Keratinocyte (primary cell): ENCODE data around the gene CDC42SE2. TPM values are rescaled to one million over a fixed set of nuclear protein-coding genes. Genes with fewer than 3 reads are reported as not detected.

Experiments
- DNase-seq: peaks from one replicate; pipeline ENCODE4 v3.0.0-alpha.2; 2011; ENCODE audit warnings: low read depth, missing footprints, low spot score
- FAIRE-seq: peaks from 2 replicates; lab custom pipeline; 2011; peaks lifted over from hg19 to GRCh38; lab: Jason Lieb, UNC
- H2AFZ ChIP-seq: 2 replicates; pipeline ENCODE4 v1.6.0; 2012; ENCODE audit warnings: low read length, control low read depth, inconsistent platforms; ENCODE audit not compliant: control insufficient read depth
- H3K27ac ChIP-seq: 2 replicates; pipeline ENCODE4 v1.5.1; 2011; ENCODE audit warnings: low read length; ENCODE audit not compliant: control insufficient read depth, insufficient read depth
- H3K27me3 ChIP-seq: 3 replicates; pipeline ENCODE4 v1.6.0; 2011; ENCODE audit warnings: low read length; ENCODE audit not compliant: control insufficient read depth, insufficient read depth; ENCODE audit errors: extremely low read depth
- H3K36me3 ChIP-seq, 2 experiments: 2 replicates in 1 of 2; 3 replicates in 1 of 2; pipeline ENCODE4 v1.5.1; 2011; ENCODE audit warnings: low read length in 2 of 2, mild to moderate bottlenecking in 1 of 2; ENCODE audit not compliant: control insufficient read depth in 2 of 2, insufficient read depth in 2 of 2; ENCODE audit errors: extremely low read depth in 1 of 2
- H3K4me1 ChIP-seq: 3 replicates; pipeline ENCODE4 v1.5.1; 2011; ENCODE audit warnings: low read length; ENCODE audit not compliant: control insufficient read depth, insufficient read depth; ENCODE audit errors: extremely low read depth
- H3K4me2 ChIP-seq: 3 replicates; pipeline ENCODE4 v1.6.0; 2011; ENCODE audit warnings: low read depth, low read length; ENCODE audit not compliant: control insufficient read depth, insufficient read depth; ENCODE audit errors: extremely low read depth
- H3K4me3 ChIP-seq, 3 experiments: fragments of 200-600 bp in 1 of 3; sonication (generic) in 1 of 3; 2 replicates in 2 of 3; 3 replicates in 1 of 3; pipeline ENCODE4 v1.5.1; 2011 to 2016; ENCODE audit warnings: low read length in 3 of 3, mild to moderate bottlenecking in 3 of 3, control low read depth in 2 of 3, inconsistent platforms in 1 of 3, low read depth in 1 of 3, mixed read lengths in 1 of 3, mixed run types in 1 of 3, moderate library complexity in 1 of 3; ENCODE audit not compliant: control insufficient read depth in 2 of 3, insufficient read depth in 2 of 3; ENCODE audit errors: extremely low read depth in 1 of 3
- H3K79me2 ChIP-seq: 2 replicates; pipeline ENCODE4 v1.6.0; 2012; ENCODE audit warnings: low read length; ENCODE audit not compliant: control insufficient read depth, insufficient read depth
- H3K9ac ChIP-seq: 3 replicates; pipeline ENCODE4 v1.6.0; 2011; ENCODE audit warnings: low read length; ENCODE audit not compliant: control insufficient read depth, insufficient read depth; ENCODE audit errors: extremely low read depth
- H3K9me1 ChIP-seq: 3 replicates; pipeline ENCODE4 v1.6.0; 2011; ENCODE audit warnings: low read length; ENCODE audit not compliant: control insufficient read depth, insufficient read depth; ENCODE audit errors: extremely low read depth
- H3K9me3 ChIP-seq: 2 replicates; pipeline ENCODE4 v1.5.1; 2012; ENCODE audit warnings: low read depth, low read length; ENCODE audit not compliant: control insufficient read depth
- H4K20me1 ChIP-seq: 3 replicates; pipeline ENCODE4 v1.6.0; 2011; ENCODE audit warnings: low read length; ENCODE audit not compliant: control insufficient read depth, insufficient read depth; ENCODE audit errors: extremely low read depth
- EZH2 ChIP-seq: IDR thresholded peaks from one replicate; pipeline ENCODE4 v1.6.1; 2012; ENCODE audit warnings: inconsistent platforms, mild to moderate bottlenecking, low read length, moderate library complexity
- dilution Hi-C: fragments of 300-500 bp; cut with MboI; formaldehyde crosslinking; loops from one replicate; pipeline ENCODE4 v1.7.0; 2020; ENCODE audit warnings: low sequenced_read_pairs; ENCODE audit not compliant: extremely low pct_ligation_motif_present
- polyA plus RNA-seq, 5 experiments: library from polyadenylated mRNA; depleted of rRNA in 3 of 5; stranded (reverse) in 3 of 5; stranded (forward) in 1 of 5; unstranded in 1 of 5; fragments of >200 nt; gene quantifications; 1 replicate in 1 of 5; 2 replicates in 3 of 5; 3 replicates in 1 of 5; pipeline versions ENCODE4 v1.2.1 to v1.2.3, GENCODE V29; 2011 to 2012; ENCODE audit warnings: missing spikeins in 2 of 5, low read depth in 1 of 5, low replicate concordance in 1 of 5
- TF ChIP-seq, protein P1 (sequence below), 3 experiments: IDR thresholded peaks in 1 of 3; conservative IDR thresholded peaks in 1 of 3; optimal IDR thresholded peaks in 1 of 3; 2 replicates in 2 of 3; 3 replicates in 1 of 3; pipeline versions ENCODE3 to v1.5.1; 2011; ENCODE audit warnings: low read length in 3 of 3, mild to moderate bottlenecking in 3 of 3, moderate library complexity in 2 of 3, control low read depth in 1 of 3, inconsistent platforms in 1 of 3; ENCODE audit not compliant: insufficient read depth in 2 of 3; ENCODE audit errors: extremely low read depth in 1 of 3

Gene CDC42SE2
- polyA plus RNA-seq, 1 donor (not counting 4 experiments of a cell fraction or from before 2014, with no cell fraction given): 32.5 TPM

- Histone ChIP-seq H3K27me3 (no peaks in the 10 kb centered on the region), H3K4me3 (no peak overlapping the region), H4K20me1 (no peaks in the 10 kb centered on the region), H3K27ac (no peak overlapping the region), H3K4me2 (no peak overlapping the region), H2AFZ (no peak overlapping the region), H3K79me2 (peaks cover 24% of the 10 kb centered on the region), H3K4me1 (no peaks in the 10 kb centered on the region), H3K9me3 (no peaks in the 10 kb centered on the region), H3K36me3 (no peaks in the 10 kb centered on the region), H3K9me1 (peaks cover 3% of the 10 kb centered on the region), H3K9ac (no peak overlapping the region)
- FAIRE-seq (no peak), DNase-seq (no peak)
- TF ChIP-seq EZH2: no peak
- TF ChIP-seq, protein P1, sequence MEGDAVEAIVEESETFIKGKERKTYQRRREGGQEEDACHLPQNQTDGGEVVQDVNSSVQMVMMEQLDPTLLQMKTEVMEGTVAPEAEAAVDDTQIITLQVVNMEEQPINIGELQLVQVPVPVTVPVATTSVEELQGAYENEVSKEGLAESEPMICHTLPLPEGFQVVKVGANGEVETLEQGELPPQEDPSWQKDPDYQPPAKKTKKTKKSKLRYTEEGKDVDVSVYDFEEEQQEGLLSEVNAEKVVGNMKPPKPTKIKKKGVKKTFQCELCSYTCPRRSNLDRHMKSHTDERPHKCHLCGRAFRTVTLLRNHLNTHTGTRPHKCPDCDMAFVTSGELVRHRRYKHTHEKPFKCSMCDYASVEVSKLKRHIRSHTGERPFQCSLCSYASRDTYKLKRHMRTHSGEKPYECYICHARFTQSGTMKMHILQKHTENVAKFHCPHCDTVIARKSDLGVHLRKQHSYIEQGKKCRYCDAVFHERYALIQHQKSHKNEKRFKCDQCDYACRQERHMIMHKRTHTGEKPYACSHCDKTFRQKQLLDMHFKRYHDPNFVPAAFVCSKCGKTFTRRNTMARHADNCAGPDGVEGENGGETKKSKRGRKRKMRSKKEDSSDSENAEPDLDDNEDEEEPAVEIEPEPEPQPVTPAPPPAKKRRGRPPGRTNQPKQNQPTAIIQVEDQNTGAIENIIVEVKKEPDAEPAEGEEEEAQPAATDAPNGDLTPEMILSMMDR (optimal IDR thresholded peaks at IDR 0.05 in 1 of 3, IDR thresholded peaks at IDR 0.05 in 1 of 3, conservative IDR thresholded peaks at IDR 0.05 in 1 of 3; ENCODE audit: extremely low read depth in 1 of 3, insufficient read depth in 2 of 3, low read length in 3 of 3): no peak
- dilution Hi-C loops: no loop called here
These were observed 113.5 kb downstream of the CDC42SE2 start for GRCh38 chr5:131377346-131377745.

DNA sequence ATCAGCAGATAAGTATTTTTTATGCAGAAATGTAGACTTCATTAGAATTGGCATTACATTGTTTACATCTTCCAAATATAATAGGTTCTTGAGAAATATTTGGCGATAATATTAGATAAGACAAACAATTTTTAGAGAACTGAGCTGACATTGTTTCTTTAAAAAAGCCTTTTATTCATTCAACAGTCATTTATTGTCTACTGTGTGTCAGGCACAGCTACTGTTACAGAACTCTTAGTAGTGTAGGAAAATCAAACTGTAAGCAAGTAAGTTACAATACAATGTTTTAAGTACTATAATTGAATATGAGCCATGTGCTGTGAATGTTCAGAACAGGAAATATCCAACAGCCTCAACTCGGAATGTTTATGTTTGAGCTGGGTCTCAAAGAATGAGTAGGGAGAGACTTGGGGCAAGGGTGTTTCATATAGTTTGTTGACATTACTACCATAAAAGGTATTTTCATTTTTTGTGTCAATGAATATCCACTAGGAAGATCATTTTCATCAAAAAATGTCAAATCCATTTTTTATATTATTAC lies 114.0 kb downstream of the CDC42SE2 start:
- Histone ChIP-seq H4K20me1 (no peaks in the 10 kb centered on the region), H3K9me1 (peaks cover 3% of the 10 kb centered on the region), H3K4me3 (no peak overlapping the region), H3K9me3 (no peaks in the 10 kb centered on the region), H2AFZ (no peak overlapping the region), H3K4me2 (no peak overlapping the region), H3K27me3 (no peaks in the 10 kb centered on the region), H3K9ac (no peak overlapping the region), H3K36me3 (no peaks in the 10 kb centered on the region), H3K4me1 (no peaks in the 10 kb centered on the region), H3K79me2 (peaks cover 24% of the 10 kb centered on the region), H3K27ac (no peak overlapping the region)
- no peak for FAIRE-seq
- TF ChIP-seq, protein P1 (optimal IDR thresholded peaks at IDR 0.05 in 1 of 3, IDR thresholded peaks at IDR 0.05 in 1 of 3, conservative IDR thresholded peaks at IDR 0.05 in 1 of 3; ENCODE audit: extremely low read depth in 1 of 3, insufficient read depth in 2 of 3, low read length in 3 of 3): no peak
- TF ChIP-seq EZH2: no peak
- no peak for DNase-seq
- dilution Hi-C loops: no loop called here
